ENCODE results near the gene ANKRD6.

GRCh38 chr6:89398762-89399525 lies 34.0 kb upstream of the ANKRD6 start:
- TF ChIP-seq, protein P1, sequence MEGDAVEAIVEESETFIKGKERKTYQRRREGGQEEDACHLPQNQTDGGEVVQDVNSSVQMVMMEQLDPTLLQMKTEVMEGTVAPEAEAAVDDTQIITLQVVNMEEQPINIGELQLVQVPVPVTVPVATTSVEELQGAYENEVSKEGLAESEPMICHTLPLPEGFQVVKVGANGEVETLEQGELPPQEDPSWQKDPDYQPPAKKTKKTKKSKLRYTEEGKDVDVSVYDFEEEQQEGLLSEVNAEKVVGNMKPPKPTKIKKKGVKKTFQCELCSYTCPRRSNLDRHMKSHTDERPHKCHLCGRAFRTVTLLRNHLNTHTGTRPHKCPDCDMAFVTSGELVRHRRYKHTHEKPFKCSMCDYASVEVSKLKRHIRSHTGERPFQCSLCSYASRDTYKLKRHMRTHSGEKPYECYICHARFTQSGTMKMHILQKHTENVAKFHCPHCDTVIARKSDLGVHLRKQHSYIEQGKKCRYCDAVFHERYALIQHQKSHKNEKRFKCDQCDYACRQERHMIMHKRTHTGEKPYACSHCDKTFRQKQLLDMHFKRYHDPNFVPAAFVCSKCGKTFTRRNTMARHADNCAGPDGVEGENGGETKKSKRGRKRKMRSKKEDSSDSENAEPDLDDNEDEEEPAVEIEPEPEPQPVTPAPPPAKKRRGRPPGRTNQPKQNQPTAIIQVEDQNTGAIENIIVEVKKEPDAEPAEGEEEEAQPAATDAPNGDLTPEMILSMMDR (IDR thresholded peaks at IDR 0.05), result no peak
- TF ChIP-seq POLR2A (IDR thresholded peaks at IDR 0.05) (no peak), POLR2AphosphoS5 (IDR thresholded peaks at IDR 0.05) (no peak)
